Ovary (tissue), 3 donors: Measurements from ENCODE around the gene GPX6.

Experiments used
- EP300 ChIP-seq: sonication (generic); formaldehyde crosslinking; IDR thresholded peaks from one replicate; pipeline ENCODE4 v1.6.1; 2017; ENCODE audit warnings: antibody characterized with exemption
- POLR2A ChIP-seq: fragments of 450-650 bp; IDR thresholded peaks from one replicate; pipeline ENCODE4 v1.6.1; 2017; ENCODE audit warnings: antibody characterized with exemption, mild to moderate bottlenecking, moderate library complexity
- TF ChIP-seq, protein P1 (sequence below), 3 donors: fragments of 450-650 bp in 2 of 3; fragments of 200-600 bp in 1 of 3; IDR thresholded peaks; one replicate each; pipeline versions ENCODE4 v1.5.1 to v1.8.0; 2016 to 2022; ENCODE audit warnings: antibody characterized with exemption in 3 of 3, mild to moderate bottlenecking in 1 of 3
- donor health status: DM: no; HTN: no; CAD: no.

DNA sequence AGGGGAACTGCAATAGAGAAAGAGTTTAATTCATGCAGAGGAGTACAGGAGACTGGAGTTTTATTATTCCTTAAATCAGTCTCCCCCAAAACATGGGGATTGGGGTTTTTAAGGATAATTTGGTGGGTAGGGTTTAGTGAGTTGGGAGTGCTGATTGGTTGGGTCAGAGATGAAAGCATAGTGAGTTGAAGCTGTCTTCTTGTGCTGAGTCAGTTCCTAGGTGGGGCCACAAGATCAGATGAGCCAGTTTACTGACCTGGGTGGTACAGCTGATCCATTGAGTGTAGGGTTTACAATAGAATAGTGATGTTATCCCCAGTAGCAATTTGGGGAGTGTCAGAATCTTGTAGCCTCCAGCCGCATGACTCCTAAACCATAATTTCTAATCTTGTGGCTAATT is 29.1 kb downstream of the GPX6 start:
- TF ChIP-seq POLR2A (no peak), EP300 (no peak)
- TF ChIP-seq, protein P1, sequence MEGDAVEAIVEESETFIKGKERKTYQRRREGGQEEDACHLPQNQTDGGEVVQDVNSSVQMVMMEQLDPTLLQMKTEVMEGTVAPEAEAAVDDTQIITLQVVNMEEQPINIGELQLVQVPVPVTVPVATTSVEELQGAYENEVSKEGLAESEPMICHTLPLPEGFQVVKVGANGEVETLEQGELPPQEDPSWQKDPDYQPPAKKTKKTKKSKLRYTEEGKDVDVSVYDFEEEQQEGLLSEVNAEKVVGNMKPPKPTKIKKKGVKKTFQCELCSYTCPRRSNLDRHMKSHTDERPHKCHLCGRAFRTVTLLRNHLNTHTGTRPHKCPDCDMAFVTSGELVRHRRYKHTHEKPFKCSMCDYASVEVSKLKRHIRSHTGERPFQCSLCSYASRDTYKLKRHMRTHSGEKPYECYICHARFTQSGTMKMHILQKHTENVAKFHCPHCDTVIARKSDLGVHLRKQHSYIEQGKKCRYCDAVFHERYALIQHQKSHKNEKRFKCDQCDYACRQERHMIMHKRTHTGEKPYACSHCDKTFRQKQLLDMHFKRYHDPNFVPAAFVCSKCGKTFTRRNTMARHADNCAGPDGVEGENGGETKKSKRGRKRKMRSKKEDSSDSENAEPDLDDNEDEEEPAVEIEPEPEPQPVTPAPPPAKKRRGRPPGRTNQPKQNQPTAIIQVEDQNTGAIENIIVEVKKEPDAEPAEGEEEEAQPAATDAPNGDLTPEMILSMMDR (IDR thresholded peaks at IDR 0.05) = no peak
